ENCODE results near the gene SIAH1. TPM values are rescaled to one million over a fixed set of nuclear protein-coding genes. Genes with fewer than 3 reads are reported as not detected.

SIAH1 gene
- total and polyA plus RNA-seq, 10 of the 15 experiments (the other 5 are each of a cell fraction or from before 2014, with no cell fraction given), result 5.1 to 21.1 (median 13.9) TPM

DNA sequence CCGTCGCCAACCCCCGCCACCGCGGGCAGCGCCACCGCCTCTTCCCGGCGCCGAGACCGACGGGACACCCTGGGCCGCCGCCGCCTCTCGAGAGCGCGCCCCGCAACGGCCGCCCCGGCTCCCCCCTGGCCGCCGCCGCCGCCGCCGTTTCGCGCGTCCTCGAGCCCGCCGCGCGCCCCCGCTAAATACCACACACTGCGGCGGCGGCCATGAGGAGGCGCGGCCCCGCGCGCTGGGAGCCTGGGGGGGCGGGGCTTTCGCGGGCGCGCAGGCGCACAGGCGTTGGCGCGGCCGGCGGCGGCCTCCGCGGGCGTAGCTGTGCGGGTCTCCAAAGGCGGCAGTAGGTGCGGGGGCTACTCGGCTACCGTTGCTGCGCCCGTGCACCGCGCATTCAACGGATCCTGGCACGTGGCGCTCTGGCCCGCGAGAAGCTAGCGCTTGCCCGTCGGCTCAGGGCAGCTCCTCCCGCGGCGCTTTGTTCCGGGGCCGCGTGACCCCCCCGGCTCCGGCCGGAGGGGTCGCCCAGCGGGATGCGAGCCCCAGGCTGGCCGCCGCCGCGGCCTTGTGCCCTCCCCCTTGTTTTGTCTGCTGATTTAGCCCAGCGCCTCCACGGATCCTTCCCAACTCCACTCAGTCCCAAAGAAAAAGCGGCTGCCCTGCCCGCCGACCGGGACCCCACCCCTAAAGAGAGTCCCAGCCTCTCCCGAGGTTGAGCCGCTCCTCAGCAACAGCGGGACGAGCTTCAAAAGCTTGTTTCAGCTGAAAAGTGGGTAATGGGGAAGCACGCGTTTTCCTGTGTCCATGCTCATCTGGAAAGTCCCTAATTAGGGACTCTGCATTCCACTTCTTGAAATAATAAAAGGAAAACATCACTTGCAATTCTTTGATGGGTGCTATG is at the start of gene SIAH1 (continued):
- TF ChIP-seq ZBTB40 (IDR thresholded peaks at IDR 0.05; ENCODE audit: borderline replicate concordance), result no peak
- TF ChIP-seq, protein P1, sequence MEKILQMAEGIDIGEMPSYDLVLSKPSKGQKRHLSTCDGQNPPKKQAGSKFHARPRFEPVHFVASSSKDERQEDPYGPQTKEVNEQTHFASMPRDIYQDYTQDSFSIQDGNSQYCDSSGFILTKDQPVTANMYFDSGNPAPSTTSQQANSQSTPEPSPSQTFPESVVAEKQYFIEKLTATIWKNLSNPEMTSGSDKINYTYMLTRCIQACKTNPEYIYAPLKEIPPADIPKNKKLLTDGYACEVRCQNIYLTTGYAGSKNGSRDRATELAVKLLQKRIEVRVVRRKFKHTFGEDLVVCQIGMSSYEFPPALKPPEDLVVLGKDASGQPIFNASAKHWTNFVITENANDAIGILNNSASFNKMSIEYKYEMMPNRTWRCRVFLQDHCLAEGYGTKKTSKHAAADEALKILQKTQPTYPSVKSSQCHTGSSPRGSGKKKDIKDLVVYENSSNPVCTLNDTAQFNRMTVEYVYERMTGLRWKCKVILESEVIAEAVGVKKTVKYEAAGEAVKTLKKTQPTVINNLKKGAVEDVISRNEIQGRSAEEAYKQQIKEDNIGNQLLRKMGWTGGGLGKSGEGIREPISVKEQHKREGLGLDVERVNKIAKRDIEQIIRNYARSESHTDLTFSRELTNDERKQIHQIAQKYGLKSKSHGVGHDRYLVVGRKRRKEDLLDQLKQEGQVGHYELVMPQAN (conservative IDR thresholded peaks at IDR 0.05), result peak; percentile 57
- TF ChIP-seq NRF1 (conservative IDR thresholded peaks at IDR 0.05; ENCODE audit: low read depth, low read length), result peak; percentile 57
- TF ChIP-seq, protein P2, sequence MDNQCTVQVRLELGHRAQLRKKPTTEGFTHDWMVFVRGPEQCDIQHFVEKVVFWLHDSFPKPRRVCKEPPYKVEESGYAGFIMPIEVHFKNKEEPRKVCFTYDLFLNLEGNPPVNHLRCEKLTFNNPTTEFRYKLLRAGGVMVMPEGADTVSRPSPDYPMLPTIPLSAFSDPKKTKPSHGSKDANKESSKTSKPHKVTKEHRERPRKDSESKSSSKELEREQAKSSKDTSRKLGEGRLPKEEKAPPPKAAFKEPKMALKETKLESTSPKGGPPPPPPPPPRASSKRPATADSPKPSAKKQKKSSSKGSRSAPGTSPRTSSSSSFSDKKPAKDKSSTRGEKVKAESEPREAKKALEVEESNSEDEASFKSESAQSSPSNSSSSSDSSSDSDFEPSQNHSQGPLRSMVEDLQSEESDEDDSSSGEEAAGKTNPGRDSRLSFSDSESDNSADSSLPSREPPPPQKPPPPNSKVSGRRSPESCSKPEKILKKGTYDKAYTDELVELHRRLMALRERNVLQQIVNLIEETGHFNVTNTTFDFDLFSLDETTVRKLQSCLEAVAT (IDR thresholded peaks at IDR 0.05), result no peak

Measured in GM12878 (cell line).